IPS-18c (cell line): ENCODE data around the gene IL13.

ENCODE experiments used
- H3K4me3 ChIP-seq: 2 replicates; pipeline ENCODE4 v1.7.0; 2013; ENCODE audit warnings: low read depth, mild to moderate bottlenecking, low read length, moderate library complexity; ENCODE audit not compliant: insufficient read depth
- H3K9me3 ChIP-seq: one replicate; pipeline ENCODE4 v1.6.1; 2013; ENCODE audit warnings: mild to moderate bottlenecking, low read length, moderate library complexity; ENCODE audit not compliant: control insufficient read depth, insufficient read depth

Gene IL13

GRCh38 chr5:132648355-132648754 lies 9.6 kb upstream of the IL13 start:
- Histone ChIP-seq H3K4me3 (no peak overlapping the region), H3K9me3 (no peaks in the 10 kb centered on the region)

- no peak overlapping the region for H3K4me3 ChIP-seq
Observed at GRCh38 chr5:132651838-132652469, 6.0 kb upstream of the IL13 start.

GRCh38 chr5:132653716-132654115 lies 4.3 kb upstream of the IL13 start:
- no peaks in the 10 kb centered on the region for H3K9me3 ChIP-seq

More at GRCh38 chr5:132651838-132652469, 6.0 kb upstream of the IL13 start:
- H3K9me3 ChIP-seq, result no peaks in the 10 kb centered on the region

GRCh38 chr5:132655821-132656773 lies 1.9 kb upstream of the IL13 start:
- Histone ChIP-seq H3K9me3 (no peaks in the 10 kb centered on the region), H3K4me3 (peak overlapping the region; percentile 44)

More at GRCh38 chr5:132653716-132654115, 4.3 kb upstream of the IL13 start:
- H3K4me3 ChIP-seq, result no peak overlapping the region

- Histone ChIP-seq H3K9me3 (no peaks in the 10 kb centered on the region), H3K4me3 (no peak overlapping the region)
Observed at GRCh38 chr5:132656774-132657355, 1.1 kb upstream of the IL13 start.

- Histone ChIP-seq H3K9me3 (peaks cover 2% of the 10 kb centered on the region), H3K4me3 (no peak overlapping the region)
Observed at GRCh38 chr5:132658381-132659302, 669 bp downstream of the IL13 start.

- peaks cover 2% of the 10 kb centered on the region for H3K9me3 ChIP-seq
- no peak overlapping the region for H3K4me3 ChIP-seq
Observed at GRCh38 chr5:132659598-132660493, 1.9 kb downstream of the IL13 start.

- peaks cover 2% of the 10 kb centered on the region for H3K9me3 ChIP-seq
- no peak overlapping the region for H3K4me3 ChIP-seq
Observed at GRCh38 chr5:132661231-132662003, 3.4 kb downstream of the IL13 start.

- Histone ChIP-seq H3K4me3 (no peak overlapping the region), H3K9me3 (peaks cover 2% of the 10 kb centered on the region)
Observed at GRCh38 chr5:132662004-132662401, 4.0 kb downstream of the IL13 start.

- H3K4me3 ChIP-seq, result no peak overlapping the region
- peaks cover 4% of the 10 kb centered on the region for H3K9me3 ChIP-seq
Observed at GRCh38 chr5:132662925-132663770, 5.2 kb downstream of the IL13 start.

GRCh38 chr5:132663771-132664695 lies 6.1 kb downstream of the IL13 start:
- Histone ChIP-seq H3K9me3 (peaks cover 4% of the 10 kb centered on the region), H3K4me3 (no peak overlapping the region)

GRCh38 chr5:132664696-132665209 lies 6.8 kb downstream of the IL13 start:
- H3K4me3 ChIP-seq, result no peak overlapping the region
- peaks cover 4% of the 10 kb centered on the region for H3K9me3 ChIP-seq

- peaks cover 4% of the 10 kb centered on the region for H3K9me3 ChIP-seq
- H3K4me3 ChIP-seq, result no peak overlapping the region
Observed at GRCh38 chr5:132665574-132666080, 7.7 kb downstream of the IL13 start.
